ENCODE results near the gene PTGS1. TPM values are rescaled to one million over a fixed set of nuclear protein-coding genes. Genes with fewer than 3 reads are reported as not detected.
"Not testable (repeated sequence)": the region's sequence is repeated elsewhere in the genome, so short reads cannot be mapped to it uniquely, and the experiment has no call there.

Gene PTGS1
- total RNA-seq, 1 donor from 2014 or later: 0.23 TPM

DNA sequence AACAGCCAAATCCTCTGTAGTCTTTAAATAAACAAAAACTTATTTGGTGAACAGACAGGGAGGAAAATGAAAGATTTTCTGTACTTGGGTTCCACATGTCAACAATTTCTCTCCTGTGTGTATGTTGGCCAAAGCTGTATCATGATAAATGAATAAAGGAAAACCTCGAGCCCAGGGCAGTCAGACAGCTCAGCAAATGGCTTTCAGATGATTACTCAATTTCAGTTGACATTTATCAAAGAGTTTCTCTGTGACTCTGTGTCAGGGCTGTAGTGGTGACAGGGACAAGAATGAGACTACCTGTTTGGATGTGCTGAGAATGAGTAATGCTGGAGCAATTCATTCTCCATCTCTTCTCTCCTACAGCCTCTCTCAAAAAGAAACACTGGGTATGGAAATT, 45.7 kb upstream of the PTGS1 start:
- Mint-ChIP-seq H3K4me1 (ENCODE audit: low read depth, unreplicated experiment) (peaks cover 5% of the 10 kb centered on the region), H3K4me3 (ENCODE audit: unreplicated experiment) (no peak overlapping the region), H3K27ac (ENCODE audit: unreplicated experiment) (no peak overlapping the region), H3K27me3 (ENCODE audit: low read depth, unreplicated experiment) (no peaks in the 10 kb centered on the region), H3K36me3 (ENCODE audit: low read depth, unreplicated experiment) (peaks cover 10% of the 10 kb centered on the region), H3K9me3 (ENCODE audit: unreplicated experiment) (no peaks in the 10 kb centered on the region)
- H3K27ac ChIP-seq (ENCODE audit: low read depth, low read length): no peak overlapping the region
- FAIRE-seq (no peak), DNase-seq (ENCODE audit: low read depth) (peak; percentile 42)
- H3K4me3 ChIP-seq (ENCODE audit: insufficient read depth, low read depth, low read length): no peak overlapping the region
- H3K4me1 ChIP-seq (ENCODE audit: insufficient read depth, low read length): no peaks in the 10 kb centered on the region
- peaks cover 3% of the 10 kb centered on the region for H4K20me1 ChIP-seq (ENCODE audit: insufficient read depth, low read length)
- H3K36me3 ChIP-seq (ENCODE audit: insufficient read depth, low read length): peaks cover 16% of the 10 kb centered on the region
- no peaks in the 10 kb centered on the region for H3K9me3 ChIP-seq (ENCODE audit: insufficient read depth, low read depth, low read length)
- no peak overlapping the region for H2AFZ ChIP-seq (ENCODE audit: low read depth, low read length)
- no peaks in the 10 kb centered on the region for H3K27me3 ChIP-seq (ENCODE audit: insufficient read depth, low read length)
- H3K9ac ChIP-seq (ENCODE audit: low read length): no peak overlapping the region
- H3K4me2 ChIP-seq (ENCODE audit: low read length): no peak overlapping the region
- TF ChIP-seq EZH2 (IDR thresholded peaks at IDR 0.05; ENCODE audit: insufficient read depth, low read length): no peak
- no peaks in the 10 kb centered on the region for H3K79me2 ChIP-seq (ENCODE audit: insufficient read depth, low read length)

GRCh38 chr9:122327175-122327574, 43.6 kb upstream of the PTGS1 start:
- Mint-ChIP-seq H3K4me1 (ENCODE audit: low read depth, unreplicated experiment) (peaks cover 12% of the 10 kb centered on the region), H3K27ac (ENCODE audit: unreplicated experiment) (no peak overlapping the region), H3K36me3 (ENCODE audit: low read depth, unreplicated experiment) (peaks cover 10% of the 10 kb centered on the region), H3K4me3 (ENCODE audit: unreplicated experiment) (no peak overlapping the region), H3K27me3 (ENCODE audit: low read depth, unreplicated experiment) (no peaks in the 10 kb centered on the region), H3K9me3 (ENCODE audit: unreplicated experiment) (no peaks in the 10 kb centered on the region)
- Histone ChIP-seq H3K36me3 (ENCODE audit: insufficient read depth, low read length) (peaks cover 16% of the 10 kb centered on the region), H3K4me3 (ENCODE audit: insufficient read depth, low read depth, low read length) (no peak overlapping the region), H3K79me2 (ENCODE audit: insufficient read depth, low read length) (no peaks in the 10 kb centered on the region), H3K4me2 (ENCODE audit: low read length) (no peak overlapping the region), H3K4me1 (ENCODE audit: insufficient read depth, low read length) (peaks cover 5% of the 10 kb centered on the region), H2AFZ (ENCODE audit: low read depth, low read length) (no peak overlapping the region), H3K9me3 (ENCODE audit: insufficient read depth, low read depth, low read length) (no peaks in the 10 kb centered on the region), H3K27ac (ENCODE audit: low read depth, low read length) (no peak overlapping the region), H3K9ac (ENCODE audit: low read length) (no peak overlapping the region), H3K27me3 (ENCODE audit: insufficient read depth, low read length) (no peaks in the 10 kb centered on the region), H4K20me1 (ENCODE audit: insufficient read depth, low read length) (no peaks in the 10 kb centered on the region)
- FAIRE-seq (no peak), DNase-seq (ENCODE audit: low read depth) (no peak)
- TF ChIP-seq, protein P1, sequence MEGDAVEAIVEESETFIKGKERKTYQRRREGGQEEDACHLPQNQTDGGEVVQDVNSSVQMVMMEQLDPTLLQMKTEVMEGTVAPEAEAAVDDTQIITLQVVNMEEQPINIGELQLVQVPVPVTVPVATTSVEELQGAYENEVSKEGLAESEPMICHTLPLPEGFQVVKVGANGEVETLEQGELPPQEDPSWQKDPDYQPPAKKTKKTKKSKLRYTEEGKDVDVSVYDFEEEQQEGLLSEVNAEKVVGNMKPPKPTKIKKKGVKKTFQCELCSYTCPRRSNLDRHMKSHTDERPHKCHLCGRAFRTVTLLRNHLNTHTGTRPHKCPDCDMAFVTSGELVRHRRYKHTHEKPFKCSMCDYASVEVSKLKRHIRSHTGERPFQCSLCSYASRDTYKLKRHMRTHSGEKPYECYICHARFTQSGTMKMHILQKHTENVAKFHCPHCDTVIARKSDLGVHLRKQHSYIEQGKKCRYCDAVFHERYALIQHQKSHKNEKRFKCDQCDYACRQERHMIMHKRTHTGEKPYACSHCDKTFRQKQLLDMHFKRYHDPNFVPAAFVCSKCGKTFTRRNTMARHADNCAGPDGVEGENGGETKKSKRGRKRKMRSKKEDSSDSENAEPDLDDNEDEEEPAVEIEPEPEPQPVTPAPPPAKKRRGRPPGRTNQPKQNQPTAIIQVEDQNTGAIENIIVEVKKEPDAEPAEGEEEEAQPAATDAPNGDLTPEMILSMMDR (IDR thresholded peaks at IDR 0.05; ENCODE audit: insufficient read depth, low read depth, low read length): no peak
- no peak for TF ChIP-seq EZH2 (IDR thresholded peaks at IDR 0.05; ENCODE audit: insufficient read depth, low read length)

DNA sequence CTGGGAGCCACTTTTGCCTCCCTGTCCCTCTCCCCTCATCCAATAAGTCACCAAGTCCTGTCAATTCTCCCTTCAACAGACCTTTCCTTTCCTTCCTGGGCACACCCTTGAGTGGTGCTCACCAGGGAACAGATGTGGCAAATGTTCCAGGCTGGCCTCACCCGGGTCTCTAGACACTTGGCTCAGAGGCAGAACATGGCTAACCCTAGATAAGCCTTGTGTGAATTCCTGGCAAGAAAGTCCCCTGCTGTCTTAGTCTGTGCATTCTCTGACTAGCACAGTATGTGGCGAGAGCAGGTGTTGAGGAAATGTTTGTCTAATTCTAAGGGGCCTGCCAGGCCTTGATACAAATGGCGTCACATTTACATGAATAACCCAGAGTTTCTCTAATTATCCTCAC, 41.2 kb upstream of the PTGS1 start:
- Histone ChIP-seq H3K4me1 (ENCODE audit: insufficient read depth, low read length) (peaks cover 5% of the 10 kb centered on the region), H3K36me3 (ENCODE audit: insufficient read depth, low read length) (peaks cover 5% of the 10 kb centered on the region), H4K20me1 (ENCODE audit: insufficient read depth, low read length) (no peaks in the 10 kb centered on the region), H2AFZ (ENCODE audit: low read depth, low read length) (no peak overlapping the region), H3K9me3 (ENCODE audit: insufficient read depth, low read depth, low read length) (no peaks in the 10 kb centered on the region), H3K9ac (ENCODE audit: low read length) (no peak overlapping the region), H3K4me2 (ENCODE audit: low read length) (no peak overlapping the region), H3K79me2 (ENCODE audit: insufficient read depth, low read length) (no peaks in the 10 kb centered on the region), H3K27ac (ENCODE audit: low read depth, low read length) (no peak overlapping the region), H3K27me3 (ENCODE audit: insufficient read depth, low read length) (no peaks in the 10 kb centered on the region), H3K4me3 (ENCODE audit: insufficient read depth, low read depth, low read length) (no peak overlapping the region)
- FAIRE-seq: no peak
- DNase-seq (ENCODE audit: low read depth): no peak
- TF ChIP-seq, protein P1 (IDR thresholded peaks at IDR 0.05; ENCODE audit: insufficient read depth, low read depth, low read length): no peak
- no peak for TF ChIP-seq EZH2 (IDR thresholded peaks at IDR 0.05; ENCODE audit: insufficient read depth, low read length)
- H3K27ac Mint-ChIP-seq (ENCODE audit: unreplicated experiment): no peak overlapping the region
- peaks cover 8% of the 10 kb centered on the region for H3K36me3 Mint-ChIP-seq (ENCODE audit: low read depth, unreplicated experiment)
- no peak overlapping the region for H3K4me3 Mint-ChIP-seq (ENCODE audit: unreplicated experiment)
- peaks cover 12% of the 10 kb centered on the region for H3K4me1 Mint-ChIP-seq (ENCODE audit: low read depth, unreplicated experiment)
- H3K9me3 Mint-ChIP-seq (ENCODE audit: unreplicated experiment): no peaks in the 10 kb centered on the region
- H3K27me3 Mint-ChIP-seq (ENCODE audit: low read depth, unreplicated experiment): peaks cover 2% of the 10 kb centered on the region

DNA sequence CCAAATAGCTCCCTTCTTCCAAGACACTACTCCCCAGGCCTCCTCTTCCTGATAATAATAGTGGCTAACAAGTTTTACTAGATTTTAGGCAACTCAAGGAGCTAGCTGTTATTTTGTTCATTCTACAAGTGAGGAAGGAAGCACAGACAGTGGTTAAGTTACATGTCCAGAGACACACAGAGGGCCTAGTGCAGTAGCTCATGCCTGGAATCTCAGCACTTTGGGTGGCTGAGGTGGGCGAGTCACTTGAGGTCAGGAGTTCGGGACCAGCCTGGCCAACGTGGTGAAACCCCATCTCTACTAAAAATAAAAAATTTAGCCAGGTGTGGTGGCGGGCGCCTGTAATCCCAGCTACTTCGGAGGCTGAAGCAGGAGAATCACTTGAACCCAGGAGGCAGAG, 40.4 kb upstream of the PTGS1 start:
- H3K4me1 Mint-ChIP-seq (ENCODE audit: low read depth, unreplicated experiment); H4K20me1 ChIP-seq (ENCODE audit: insufficient read depth, low read length); H3K4me1 ChIP-seq (ENCODE audit: insufficient read depth, low read length); H3K9ac ChIP-seq (ENCODE audit: low read length); H3K36me3 Mint-ChIP-seq (ENCODE audit: low read depth, unreplicated experiment); FAIRE-seq; H3K9me3 ChIP-seq (ENCODE audit: insufficient read depth, low read depth, low read length); H3K4me3 ChIP-seq (ENCODE audit: insufficient read depth, low read depth, low read length); H3K27ac Mint-ChIP-seq (ENCODE audit: unreplicated experiment); H3K4me3 Mint-ChIP-seq (ENCODE audit: unreplicated experiment); H3K27ac ChIP-seq (ENCODE audit: low read depth, low read length); H3K4me2 ChIP-seq (ENCODE audit: low read length); H3K79me2 ChIP-seq (ENCODE audit: insufficient read depth, low read length); H3K9me3 Mint-ChIP-seq (ENCODE audit: unreplicated experiment); H2AFZ ChIP-seq (ENCODE audit: low read depth, low read length); H3K27me3 Mint-ChIP-seq (ENCODE audit: low read depth, unreplicated experiment); DNase-seq (ENCODE audit: low read depth); H3K36me3 ChIP-seq (ENCODE audit: insufficient read depth, low read length); H3K27me3 ChIP-seq (ENCODE audit: insufficient read depth, low read length): not testable (repeated sequence)

Data from astrocyte (in vitro differentiated cells and primary cell).